ENCODE data around the gene PALD1. TPM values are rescaled to one million over a fixed set of nuclear protein-coding genes. Genes with fewer than 3 reads are reported as not detected.

The PALD1 gene
- total RNA-seq, 3 donors from 2014 or later (not counting 1 experiment from before 2014, with no cell fraction given): 0.21 TPM; not detected in 2

GRCh38 chr10:70599791-70600190 is 121.2 kb downstream of the PALD1 start:
- Histone ChIP-seq H3K27ac (ENCODE audit: low read length) (no peak overlapping the region), H3K4me1 (ENCODE audit: control insufficient read depth, insufficient read depth, low read length) (peaks cover 83% of the 10 kb centered on the region), H3K36me3 (ENCODE audit: control insufficient read depth, insufficient read depth, low read length) (peaks cover 59% of the 10 kb centered on the region), H3K9me3 (ENCODE audit: control insufficient read depth, insufficient read depth, low read length) (no peaks in the 10 kb centered on the region), H3K4me3 (ENCODE audit: low read length) (peak overlapping the region; percentile 88), H3K27me3 (ENCODE audit: control insufficient read depth, insufficient read depth, low read length) (no peaks in the 10 kb centered on the region)
- intact Hi-C loops (cut with micrococcal nuclease): loop anchor here (5.0 kb wide), 1 partner anchor 42 kb away; no protein-coding TSS in a partner anchor
- Mint-ChIP-seq H3K4me3 (peak overlapping the region; percentile 100), H3K9me3 (no peaks in the 10 kb centered on the region), H3K27me3 (ENCODE audit: low read depth in 2 of 2) (no peaks in the 10 kb centered on the region), H3K4me1 (peaks cover 71 to 89% of the 10 kb centered on the region in 2 donors), H3K27ac (peak overlapping the region; percentile 95 to 97), H3K36me3 (peaks cover 24% of the 10 kb centered on the region)
- TF ChIP-seq, protein P1, sequence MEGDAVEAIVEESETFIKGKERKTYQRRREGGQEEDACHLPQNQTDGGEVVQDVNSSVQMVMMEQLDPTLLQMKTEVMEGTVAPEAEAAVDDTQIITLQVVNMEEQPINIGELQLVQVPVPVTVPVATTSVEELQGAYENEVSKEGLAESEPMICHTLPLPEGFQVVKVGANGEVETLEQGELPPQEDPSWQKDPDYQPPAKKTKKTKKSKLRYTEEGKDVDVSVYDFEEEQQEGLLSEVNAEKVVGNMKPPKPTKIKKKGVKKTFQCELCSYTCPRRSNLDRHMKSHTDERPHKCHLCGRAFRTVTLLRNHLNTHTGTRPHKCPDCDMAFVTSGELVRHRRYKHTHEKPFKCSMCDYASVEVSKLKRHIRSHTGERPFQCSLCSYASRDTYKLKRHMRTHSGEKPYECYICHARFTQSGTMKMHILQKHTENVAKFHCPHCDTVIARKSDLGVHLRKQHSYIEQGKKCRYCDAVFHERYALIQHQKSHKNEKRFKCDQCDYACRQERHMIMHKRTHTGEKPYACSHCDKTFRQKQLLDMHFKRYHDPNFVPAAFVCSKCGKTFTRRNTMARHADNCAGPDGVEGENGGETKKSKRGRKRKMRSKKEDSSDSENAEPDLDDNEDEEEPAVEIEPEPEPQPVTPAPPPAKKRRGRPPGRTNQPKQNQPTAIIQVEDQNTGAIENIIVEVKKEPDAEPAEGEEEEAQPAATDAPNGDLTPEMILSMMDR (IDR thresholded peaks at IDR 0.05): no peak
- ATAC-seq (no peak), DNase-seq (no peak)
- WGBS (ENCODE audit: insufficient coverage): 42% methylated on average over 4 of the region's 4 CpGs

DNA sequence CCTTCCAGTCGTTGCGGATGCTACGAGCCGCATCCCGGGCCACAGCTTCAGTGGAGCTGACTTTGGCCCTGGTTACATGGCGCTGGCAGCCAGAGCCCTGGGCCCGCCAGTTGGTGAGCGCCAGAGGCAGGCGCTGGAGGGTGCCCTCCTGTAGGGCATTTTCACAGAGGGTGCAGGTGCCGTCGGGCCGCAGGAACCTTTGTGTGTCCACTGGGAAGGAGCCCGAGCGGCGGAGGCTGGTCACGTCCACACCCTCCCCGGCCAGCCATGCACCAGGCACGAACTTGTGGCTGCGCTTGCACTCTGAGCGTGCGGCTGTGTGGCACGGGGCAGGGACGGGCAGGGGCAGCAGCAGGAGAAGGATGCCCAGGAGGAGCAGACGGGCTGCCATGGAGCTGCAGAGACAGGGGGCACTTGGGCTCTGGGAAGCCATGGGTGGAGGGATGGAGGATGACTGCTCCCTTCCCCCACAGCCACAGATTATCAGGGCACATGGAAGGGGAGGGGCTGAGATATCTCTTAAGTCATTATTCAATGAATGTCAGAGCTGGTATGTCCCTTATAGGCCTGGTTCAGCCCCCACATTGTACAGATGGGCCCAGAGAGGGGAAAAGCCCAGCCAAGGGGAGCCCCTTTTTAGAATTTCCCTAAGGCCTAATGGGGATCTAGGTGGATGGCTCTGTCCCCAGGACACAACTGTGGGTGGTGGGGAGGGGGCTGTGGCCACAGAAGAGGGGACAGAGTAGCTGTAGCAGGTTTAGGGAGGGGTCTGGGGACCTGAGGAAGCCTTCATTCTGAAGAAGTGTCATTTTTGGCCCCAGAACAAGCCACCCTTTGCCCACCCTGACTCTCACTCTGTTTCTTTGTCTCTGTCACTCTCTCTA is 122.2 kb downstream of the PALD1 start:
- no peaks in the 10 kb centered on the region for H3K27me3 Mint-ChIP-seq (ENCODE audit: low read depth in 2 of 2)
- peak overlapping the region; percentile 95 to 97 for H3K27ac Mint-ChIP-seq
- Histone ChIP-seq H3K4me1 (ENCODE audit: control insufficient read depth, insufficient read depth, low read length) (peaks cover 76% of the 10 kb centered on the region), H3K27me3 (ENCODE audit: control insufficient read depth, insufficient read depth, low read length) (no peaks in the 10 kb centered on the region), H3K36me3 (ENCODE audit: control insufficient read depth, insufficient read depth, low read length) (peaks cover 56% of the 10 kb centered on the region), H3K9me3 (ENCODE audit: control insufficient read depth, insufficient read depth, low read length) (no peaks in the 10 kb centered on the region), H3K4me3 (ENCODE audit: low read length) (peak overlapping the region; percentile 88), H3K27ac (ENCODE audit: low read length) (peak overlapping the region; percentile 65)
- TF ChIP-seq, protein P1 (IDR thresholded peaks at IDR 0.05): no peak
- peak overlapping the region; percentile 100 for H3K4me3 Mint-ChIP-seq
- 46% methylated on average over 24 of the region's 24 CpGs for WGBS (ENCODE audit: insufficient coverage)
- ATAC-seq (peak in 1 of 3 donors; percentile 8), DNase-seq (no peak)
- peaks cover 71 to 89% of the 10 kb centered on the region in 2 donors for H3K4me1 Mint-ChIP-seq
- intact Hi-C loops (cut with micrococcal nuclease): loop anchor here (5.0 kb wide), 1 partner anchor 43 kb away; no protein-coding TSS in a partner anchor
- no peaks in the 10 kb centered on the region for H3K9me3 Mint-ChIP-seq
- peaks cover 24% of the 10 kb centered on the region for H3K36me3 Mint-ChIP-seq

GRCh38 chr10:70601746-70602145 is 123.2 kb downstream of the PALD1 start:
- no CpG with 5 or more reads among the region's 5 CpGs for WGBS (ENCODE audit: insufficient coverage)
- TF ChIP-seq, protein P1 (IDR thresholded peaks at IDR 0.05): no peak
- peaks cover 21% of the 10 kb centered on the region for H3K36me3 Mint-ChIP-seq
- ATAC-seq (no peak), DNase-seq (peak in 1 of 2 donors; percentile 41)
- Histone ChIP-seq H3K9me3 (ENCODE audit: control insufficient read depth, insufficient read depth, low read length) (no peaks in the 10 kb centered on the region), H3K27me3 (ENCODE audit: control insufficient read depth, insufficient read depth, low read length) (no peaks in the 10 kb centered on the region), H3K27ac (ENCODE audit: low read length) (peak overlapping the region; percentile 93), H3K4me1 (ENCODE audit: control insufficient read depth, insufficient read depth, low read length) (peaks cover 71% of the 10 kb centered on the region), H3K36me3 (ENCODE audit: control insufficient read depth, insufficient read depth, low read length) (peaks cover 47% of the 10 kb centered on the region), H3K4me3 (ENCODE audit: low read length) (peak overlapping the region; percentile 88)
- H3K9me3 Mint-ChIP-seq: no peaks in the 10 kb centered on the region
- peaks cover 67 to 86% of the 10 kb centered on the region in 2 donors for H3K4me1 Mint-ChIP-seq
- intact Hi-C loops (cut with micrococcal nuclease): loop anchor here (1.0 to 5.0 kb wide), 4 partner anchors 9 to 44 kb away; no protein-coding TSS in a partner anchor
- no peaks in the 10 kb centered on the region for H3K27me3 Mint-ChIP-seq (ENCODE audit: low read depth in 2 of 2)
- peak overlapping the region; percentile 100 for H3K4me3 Mint-ChIP-seq
- H3K27ac Mint-ChIP-seq: peak overlapping the region; percentile 95 to 97

All from natural killer cell (primary cell).